GM12878 (cell line): Measurements from ENCODE around the gene FANCC. TPM values are rescaled to one million over a fixed set of nuclear protein-coding genes. Genes with fewer than 3 reads are reported as not detected.

Source experiments
- ATAC-seq: fragments of 200-7000 bp; cut with Tn5 transposase; 3 replicates; pipeline ENCODE4 v1.9.1; 2020; ENCODE audit warnings: mild to moderate bottlenecking, moderate library complexity
- BruUV-seq: library from RNA; stranded (reverse); fragments of 400-500 nt; replicated peaks from 2 replicates; lab custom pipeline; 2021; lab: Mats Ljungman, UMichigan
- CTCF ChIA-PET: fragments of 300-600 bp; sonication (Branson Sonifier 250); formaldehyde crosslinking; extraction: SDS; loops from one replicate; lab custom pipeline; 2021; ENCODE audit warnings: inconsistent platforms; lab: Yijun Ruan, JAX
- POLR2A ChIA-PET: fragments of 350-600 bp; formaldehyde crosslinking; extraction: SDS; loops from one replicate; lab custom pipeline; 2021; ENCODE audit warnings: inconsistent platforms; lab: Charles Lee
- RAD21 ChIA-PET: fragments of 300-600 bp; sonication (Branson Sonifier 250); formaldehyde crosslinking; loops from one replicate; lab custom pipeline; 2023; ENCODE audit warnings: antibody characterized with exemption; ENCODE audit not compliant: unreplicated experiment; lab: Charles Lee
- SMC1A ChIA-PET: fragments of 300-600 bp; sonication (Branson Sonifier 250); formaldehyde crosslinking; loops from one replicate; lab custom pipeline; 2023; ENCODE audit not compliant: unreplicated experiment, uncharacterized antibody; lab: Charles Lee
- DNase-seq: peaks from one replicate; pipeline ENCODE4 v3.0.0-alpha.2; 2011; ENCODE audit warnings: low read depth, low spot score
- FAIRE-seq: peaks from 3 replicates; lab custom pipeline; 2011; peaks lifted over from hg19 to GRCh38; lab: Jason Lieb, UNC
- H2AFZ ChIP-seq: 2 replicates; pipeline ENCODE4 v1.6.0; 2011; ENCODE audit warnings: low read depth, low read length, control low read depth; ENCODE audit not compliant: control insufficient read depth
- H3K27ac ChIP-seq: 2 replicates; pipeline ENCODE4 v1.5.1; 2011; ENCODE audit warnings: control low read depth; ENCODE audit not compliant: control insufficient read depth, insufficient read depth
- H3K27me3 ChIP-seq, 2 experiments: replicated peaks in 1 of 2; 2 replicates each; pipeline versions ENCODE4 v1.6.0 to v1.6.1; 2011; ENCODE audit warnings: low read length in 1 of 2; ENCODE audit not compliant: control insufficient read depth in 2 of 2, insufficient read depth in 2 of 2
- H3K36me3 ChIP-seq, 2 experiments: 2 replicates each; pipeline ENCODE4 v1.5.1; 2011; ENCODE audit warnings: low read length in 1 of 2; ENCODE audit not compliant: control insufficient read depth in 2 of 2, insufficient read depth in 2 of 2
- H3K4me1 ChIP-seq: 2 replicates; pipeline ENCODE4 v1.6.1; 2011; ENCODE audit warnings: mild to moderate bottlenecking, low read length, moderate library complexity, mixed read lengths; ENCODE audit not compliant: control insufficient read depth, insufficient read depth
- H3K4me2 ChIP-seq: 2 replicates; pipeline ENCODE4 v1.6.0; 2011; ENCODE audit warnings: control low read depth; ENCODE audit not compliant: control insufficient read depth, insufficient read depth
- H3K4me3 ChIP-seq: fragments of 200-600 bp; sonication (generic); 2 replicates; pipeline ENCODE4 v1.5.1; 2016
- H3K79me2 ChIP-seq: 2 replicates; pipeline ENCODE4 v1.6.0; 2011; ENCODE audit warnings: low read length; ENCODE audit not compliant: control insufficient read depth, insufficient read depth
- H3K9ac ChIP-seq: 2 replicates; pipeline ENCODE4 v1.8.0; 2011; ENCODE audit warnings: low read length, control low read depth, mixed read lengths; ENCODE audit not compliant: control insufficient read depth, insufficient read depth
- H3K9me3 ChIP-seq: replicated peaks from 3 replicates; pipeline ENCODE4 v1.5.1; 2011; ENCODE audit warnings: mild to moderate bottlenecking, low read length; ENCODE audit not compliant: control insufficient read depth, insufficient read depth
- H4K20me1 ChIP-seq: 2 replicates; pipeline ENCODE4 v1.6.0; 2011; ENCODE audit not compliant: control insufficient read depth, insufficient read depth
- CEBPZ ChIP-seq: fragments of 150-350 bp; IDR thresholded peaks from 2 replicates; pipeline ENCODE4 v1.6.1; 2016; ENCODE audit warnings: low read depth, low read length
- LARP7 ChIP-seq: fragments of 450-650 bp; IDR thresholded peaks from 2 replicates; pipeline ENCODE4 v1.6.1; 2017; ENCODE audit warnings: mild to moderate bottlenecking
- PML ChIP-seq: IDR thresholded peaks from 2 replicates; pipeline ENCODE4 v1.6.1; 2012; ENCODE audit warnings: low read length, inconsistent platforms
- SRF ChIP-seq, 2 experiments: IDR thresholded peaks; 2 replicates each; pipeline ENCODE4 v1.6.1; 2011; ENCODE audit warnings: low read depth in 2 of 2, low read length in 2 of 2, mild to moderate bottlenecking in 1 of 2, moderate library complexity in 1 of 2
- TCF7 ChIP-seq: IDR thresholded peaks from 2 replicates; pipeline ENCODE4 v1.6.1; 2014; ENCODE audit warnings: antibody characterized with exemption, borderline replicate concordance
- ZBTB40 ChIP-seq: fragments of 450-650 bp; IDR thresholded peaks from 2 replicates; pipeline ENCODE4 v1.6.1; 2016; ENCODE audit warnings: mild to moderate bottlenecking, moderate library complexity, borderline replicate concordance
- WGBS: methylation state at CpG from one replicate; pipeline ENCODE4 v1.1.6; 2016; ENCODE audit warnings: low lambda C conversion rate; ENCODE audit not compliant: insufficient replicate concordance, insufficient coverage; ENCODE audit errors: missing lambda C conversion rate; 5-methylcytosine and 5-hydroxymethylcytosine counted together
- in situ Hi-C: fragments of 300-500 bp; cut with MboI; formaldehyde crosslinking; loops from 9 replicates; pipeline ENCODE4 v1.14.3; 2018; ENCODE audit warnings: mixed read lengths
- intact Hi-C: fragments of 100-400 bp; cut with micrococcal nuclease; formaldehyde crosslinking; loops from one replicate; pipeline ENCODE4 v1.14.2; 2022; ENCODE audit not compliant: unreplicated experiment
- polyA plus RNA-seq, 11 experiments: library from polyadenylated mRNA; depleted of rRNA in 4 of 11; unstranded in 6 of 11; stranded (reverse) in 5 of 11; fragments of >200 nt; fragmentation: Nextera tagmentation in 4 of 11; fragmentation: Illumina TruSeq in 1 of 11; extraction: Ambion mirVana in 4 of 11; extraction: Trizol in 1 of 11; gene quantifications; 1 replicate in 1 of 11; 2 replicates in 10 of 11; pipeline versions ENCODE4 v1.2.1 to v1.2.3, GENCODE V29; 2011 to 2016; ENCODE audit warnings: inconsistent platforms in 2 of 11, missing spikeins in 2 of 11, low read depth in 1 of 11
- total RNA-seq, 4 experiments: library from RNA; depleted of rRNA in 3 of 4; stranded (reverse); fragments of >200 nt in 3 of 4; fragmentation: Illumina TruSeq in 1 of 4; extraction: Trizol in 1 of 4; gene quantifications; 2 replicates each; pipeline versions ENCODE4 v1.2.1 to v1.2.3, GENCODE V29; 2013 to 2021

The FANCC gene
- total and polyA plus RNA-seq, 10 of the 15 experiments (the other 5 are each of a cell fraction or from before 2014, with no cell fraction given): 1.2 to 16.8 (median 10.5) TPM

GRCh38 chr9:95207403-95207802 is 110.1 kb downstream of the FANCC start:
- BruUV-seq: no TSS peak
- SMC1A ChIA-PET: no interaction called here
- Histone ChIP-seq H3K27me3 (no peaks in the 10 kb centered on the region), H4K20me1 (no peaks in the 10 kb centered on the region), H3K4me1 (peaks cover 3% of the 10 kb centered on the region; the same call in 1 of the 2 replicates), H3K79me2 (no peaks in the 10 kb centered on the region), H3K9me3 (no peaks in the 10 kb centered on the region), H2AFZ (no peak overlapping the region), H3K4me2 (no peak overlapping the region), H3K27ac (no peak overlapping the region), H3K9ac (no peak overlapping the region), H3K4me3 (no peak overlapping the region), H3K36me3 (no peaks in the 10 kb centered on the region)
- POLR2A ChIA-PET: no interaction called here
- WGBS: 94% methylated on average over 4 of the region's 4 CpGs
- no peak for DNase-seq
- CTCF ChIA-PET: interaction anchor here (0.6 kb wide), 1 partner anchor 117 kb away, joined by 3 read pairs; no protein-coding TSS in a partner anchor
- RAD21 ChIA-PET: no interaction called here
- TF ChIP-seq SRF (IDR thresholded peaks at IDR 0.05; ENCODE audit: low read depth in 2 of 2, low read length in 2 of 2) (no peak), ZBTB40 (no peak), TCF7 (no peak), CEBPZ (no peak), PML (no peak), LARP7 (no peak)
- intact Hi-C loops: no loop called here
- FAIRE-seq: no peak
- ATAC-seq: no peak
- in situ Hi-C loops: no loop called here
